Activated CD8-positive, alpha-beta T cell treated with anti-CD3 and anti-CD28 coated beads for 36 hours (primary cell): ENCODE data around the gene PPP6R1. TPM values are rescaled to one million over a fixed set of nuclear protein-coding genes. Genes with fewer than 3 reads are reported as not detected.

Source experiments
- ATAC-seq: fragments of 200-7000 bp; cut with Tn5 transposase; one replicate; pipeline ENCODE4 v1.10.0; 2021; ENCODE audit warnings: mild to moderate bottlenecking, moderate library complexity
- CTCF ChIA-PET: fragments of 350-600 bp; sonication (Branson Sonifier 250); formaldehyde crosslinking; loops from one replicate; lab custom pipeline; 2021; ENCODE audit warnings: antibody characterized with exemption; lab: Charles Lee
- POLR2A ChIA-PET: fragments of 350-600 bp; sonication (Branson Sonifier 250); formaldehyde crosslinking; loops from one replicate; lab custom pipeline; 2021; ENCODE audit warnings: antibody characterized with exemption; lab: Charles Lee
- DNase-seq: peaks from one replicate; pipeline ENCODE4 v3.0.0-alpha.2; 2020
- H3K27ac Mint-ChIP-seq: one replicate; pipeline ENCODE4 v1.8.0; 2021; ENCODE audit warnings: mild to moderate bottlenecking, mixed read lengths
- H3K27me3 Mint-ChIP-seq: one replicate; pipeline ENCODE4 v1.8.0; 2021; ENCODE audit warnings: mixed read lengths
- H3K36me3 Mint-ChIP-seq: one replicate; pipeline ENCODE4 v1.8.0; 2021; ENCODE audit warnings: low read depth, mixed read lengths
- H3K4me1 Mint-ChIP-seq: one replicate; pipeline ENCODE4 v1.8.0; 2021; ENCODE audit warnings: low read depth, mixed read lengths
- H3K4me3 Mint-ChIP-seq: one replicate; pipeline ENCODE4 v1.8.0; 2021; ENCODE audit warnings: mild to moderate bottlenecking, moderate library complexity, mixed read lengths
- H3K9me3 Mint-ChIP-seq: one replicate; pipeline ENCODE4 v1.8.0; 2021; ENCODE audit warnings: mixed read lengths
- intact Hi-C: fragments of 100-400 bp; cut with micrococcal nuclease; formaldehyde crosslinking; loops from one replicate; pipeline ENCODE4 v1.10.0; 2022
- total RNA-seq, 2 experiments: library from RNA; stranded (reverse); gene quantifications; one replicate each; pipeline ENCODE4 v1.2.3, GENCODE V29; 2021
- TF ChIP-seq, protein P1 (sequence below): fragments of 200-600 bp; IDR thresholded peaks from one replicate; pipeline ENCODE4 v1.8.0; 2022; ENCODE audit warnings: antibody characterized with exemption, mild to moderate bottlenecking

PPP6R1 gene
- total RNA-seq, 2 experiments from 2014 or later, result 197 to 207 TPM

GRCh38 chr19:55297267-55297666 lies 38.5 kb upstream of the PPP6R1 start:
- DNase-seq (no peak), ATAC-seq (no peak)
- CTCF ChIA-PET, result interaction anchor here (1.0 kb wide), 1 partner anchor 336 kb away, joined by 3 read pairs; no protein-coding TSS in a partner anchor
- TF ChIP-seq, protein P1, sequence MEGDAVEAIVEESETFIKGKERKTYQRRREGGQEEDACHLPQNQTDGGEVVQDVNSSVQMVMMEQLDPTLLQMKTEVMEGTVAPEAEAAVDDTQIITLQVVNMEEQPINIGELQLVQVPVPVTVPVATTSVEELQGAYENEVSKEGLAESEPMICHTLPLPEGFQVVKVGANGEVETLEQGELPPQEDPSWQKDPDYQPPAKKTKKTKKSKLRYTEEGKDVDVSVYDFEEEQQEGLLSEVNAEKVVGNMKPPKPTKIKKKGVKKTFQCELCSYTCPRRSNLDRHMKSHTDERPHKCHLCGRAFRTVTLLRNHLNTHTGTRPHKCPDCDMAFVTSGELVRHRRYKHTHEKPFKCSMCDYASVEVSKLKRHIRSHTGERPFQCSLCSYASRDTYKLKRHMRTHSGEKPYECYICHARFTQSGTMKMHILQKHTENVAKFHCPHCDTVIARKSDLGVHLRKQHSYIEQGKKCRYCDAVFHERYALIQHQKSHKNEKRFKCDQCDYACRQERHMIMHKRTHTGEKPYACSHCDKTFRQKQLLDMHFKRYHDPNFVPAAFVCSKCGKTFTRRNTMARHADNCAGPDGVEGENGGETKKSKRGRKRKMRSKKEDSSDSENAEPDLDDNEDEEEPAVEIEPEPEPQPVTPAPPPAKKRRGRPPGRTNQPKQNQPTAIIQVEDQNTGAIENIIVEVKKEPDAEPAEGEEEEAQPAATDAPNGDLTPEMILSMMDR, result no peak
- Mint-ChIP-seq H3K4me1 (peaks cover 5% of the 10 kb centered on the region), H3K36me3 (no peaks in the 10 kb centered on the region), H3K27ac (no peak overlapping the region), H3K9me3 (no peaks in the 10 kb centered on the region), H3K4me3 (no peak overlapping the region), H3K27me3 (no peaks in the 10 kb centered on the region)
- POLR2A ChIA-PET, result no interaction called here
- intact Hi-C loops, result no loop called here

DNA sequence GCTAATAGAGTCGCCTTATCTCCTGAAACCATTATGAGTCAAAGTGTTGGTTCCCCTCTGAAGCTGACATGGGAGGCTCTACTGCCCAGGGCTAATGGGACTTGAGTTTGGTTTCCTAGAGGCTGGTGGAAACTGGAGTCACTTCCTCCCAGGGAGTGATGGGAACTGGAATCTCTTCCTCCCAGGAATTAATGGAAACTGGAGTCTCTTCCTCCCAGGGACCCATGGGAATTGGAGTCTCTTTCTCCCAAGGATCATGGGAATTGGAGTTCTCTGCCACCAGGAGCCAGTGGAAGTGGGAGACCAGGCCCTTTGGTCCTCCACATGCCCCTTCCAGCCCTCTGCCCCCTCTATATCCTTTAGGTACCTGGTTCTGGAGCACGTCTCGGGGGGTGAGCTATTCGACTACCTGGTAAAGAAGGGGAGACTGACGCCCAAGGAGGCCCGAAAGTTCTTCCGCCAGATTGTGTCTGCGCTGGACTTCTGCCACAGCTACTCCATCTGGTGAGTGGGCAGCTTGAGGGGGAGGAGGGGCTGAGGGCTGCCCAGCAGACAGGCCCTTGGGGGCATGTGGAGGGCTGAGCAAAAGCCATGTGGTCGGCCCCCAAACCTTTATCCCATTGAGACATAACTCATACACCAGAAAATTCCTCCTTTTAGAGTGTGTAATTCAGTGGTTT lies 30.4 kb upstream of the PPP6R1 start:
- Mint-ChIP-seq H3K36me3 (no peaks in the 10 kb centered on the region), H3K27ac (no peak overlapping the region), H3K4me3 (no peak overlapping the region), H3K27me3 (no peaks in the 10 kb centered on the region), H3K4me1 (no peaks in the 10 kb centered on the region), H3K9me3 (no peaks in the 10 kb centered on the region)
- no peak for ATAC-seq
- DNase-seq, result no peak
- intact Hi-C loops, result no loop called here
- POLR2A ChIA-PET, result interaction anchor here (1.7 kb wide), 1 partner anchor 50 kb away, joined by 6 read pairs; the partner anchor contains the start of gene KMT5C
- TF ChIP-seq, protein P1, result no peak
- CTCF ChIA-PET, result no interaction called here

DNA sequence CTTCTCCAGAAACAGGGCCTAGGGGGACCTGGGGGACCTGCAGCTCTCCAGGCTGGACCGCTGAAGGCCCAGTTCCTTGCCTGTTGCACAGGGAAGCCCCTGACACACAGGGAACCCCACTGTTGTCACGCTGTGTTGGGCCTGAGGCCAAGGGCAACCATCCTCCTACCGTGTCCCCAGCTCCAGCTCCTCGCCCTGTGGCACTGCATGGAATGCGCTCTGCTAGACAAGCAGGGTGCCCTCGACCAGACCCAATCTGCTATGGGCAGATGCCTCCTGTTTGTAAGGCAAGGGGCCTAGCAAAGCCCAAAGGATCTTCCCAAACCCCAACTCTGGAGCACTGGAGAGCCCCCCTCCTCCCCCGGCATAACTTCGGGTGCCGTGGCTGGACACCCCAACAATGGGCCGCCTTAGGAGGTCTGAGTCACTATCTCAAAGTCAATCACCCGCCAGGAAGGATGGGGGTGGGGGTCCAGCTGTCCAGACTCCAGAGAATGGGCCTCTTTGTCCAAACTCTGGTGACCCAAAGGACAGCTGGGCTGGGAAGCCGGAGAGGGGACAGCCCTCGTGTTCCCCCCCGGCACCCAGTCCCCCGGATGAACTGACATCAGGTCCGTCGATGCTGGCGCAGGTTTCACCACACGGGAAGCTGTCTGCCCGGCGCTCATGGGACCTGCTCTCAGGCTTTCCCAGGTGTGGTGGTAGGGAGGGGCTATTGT lies 28.7 kb upstream of the PPP6R1 start:
- Mint-ChIP-seq H3K4me3 (no peak overlapping the region), H3K36me3 (no peaks in the 10 kb centered on the region), H3K27ac (no peak overlapping the region), H3K4me1 (peaks cover 5% of the 10 kb centered on the region), H3K27me3 (no peaks in the 10 kb centered on the region), H3K9me3 (no peaks in the 10 kb centered on the region)
- intact Hi-C loops, result no loop called here
- ChIA-PET CTCF (interaction anchor here (2.2 kb wide), 1 partner anchor 14 kb away, joined by 10 read pairs; no protein-coding TSS in a partner anchor), POLR2A (interaction anchor here (0.6 to 1.7 kb wide), 4 partner anchors 14 to 52 kb away, joined by 3 to 6 read pairs (median 4); partner anchors contain the start of gene KMT5C)
- TF ChIP-seq, protein P1, result no peak
- ATAC-seq (no peak), DNase-seq (no peak)

DNA sequence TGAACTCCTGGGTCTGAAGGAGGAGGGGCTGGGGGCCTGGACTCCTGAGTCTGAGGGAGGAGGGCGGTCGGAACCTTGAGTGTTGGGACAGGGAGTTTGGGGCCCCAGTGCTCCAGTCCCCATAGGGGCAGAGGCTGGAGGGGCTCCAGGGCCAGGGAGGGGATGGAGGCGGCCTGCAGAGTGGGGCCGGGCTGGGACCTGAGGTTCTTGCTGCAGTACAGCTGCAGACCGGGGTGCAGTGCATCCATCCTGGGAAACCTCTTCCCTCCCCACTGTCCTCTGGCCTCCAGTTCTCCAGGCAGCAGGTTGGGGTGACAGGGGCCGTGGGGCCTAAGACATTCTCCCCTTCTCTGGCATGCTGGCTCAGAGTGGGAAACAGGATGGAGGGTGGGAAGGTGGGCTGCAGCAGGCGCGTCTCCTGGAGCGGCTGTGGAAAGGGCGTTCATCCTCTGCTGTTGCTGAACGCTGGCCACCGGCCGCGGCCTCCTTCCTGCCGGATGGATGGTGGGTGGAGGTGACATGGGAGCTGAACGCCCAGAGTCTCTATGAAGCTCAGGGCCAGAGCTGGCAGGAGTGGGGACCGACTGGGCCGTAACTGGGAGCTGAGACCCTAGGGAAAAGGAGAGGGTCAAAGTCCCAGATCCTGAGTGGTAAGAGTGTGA lies 26.5 kb upstream of the PPP6R1 start:
- H3K27me3 Mint-ChIP-seq, result no peaks in the 10 kb centered on the region
- ATAC-seq, result no peak
- no peak for DNase-seq
- H3K9me3 Mint-ChIP-seq, result no peaks in the 10 kb centered on the region
- ChIA-PET CTCF (no interaction called here), POLR2A (interaction anchor here (0.6 kb wide), 2 partner anchors 133 to 151 kb away, joined by 3 read pairs; no protein-coding TSS in a partner anchor)
- peaks cover 12% of the 10 kb centered on the region for H3K4me1 Mint-ChIP-seq
- H3K27ac Mint-ChIP-seq, result no peak overlapping the region
- TF ChIP-seq, protein P1, result no peak
- H3K36me3 Mint-ChIP-seq, result no peaks in the 10 kb centered on the region
- intact Hi-C loops, result no loop called here
- peak overlapping the region; percentile 15 for H3K4me3 Mint-ChIP-seq
